ENCODE measurements around the gene AASDH. TPM values are rescaled to one million over a fixed set of nuclear protein-coding genes. Genes with fewer than 3 reads are reported as not detected.

AASDH gene
- polyA plus RNA-seq, 1 donor (not counting 4 experiments of a cell fraction or from before 2014, with no cell fraction given): 15.5 TPM

GRCh38 chr4:56410247-56411062 is 23.2 kb upstream of the AASDH start:
- Histone ChIP-seq H3K4me3 (ENCODE audit: control insufficient read depth in 2 of 3, extremely low read depth in 1 of 3, insufficient read depth in 2 of 3, low read depth in 1 of 3, low read length in 3 of 3) (peak overlapping the region in 2 of 3 experiments; percentile 18 to 28), H3K27ac (ENCODE audit: control insufficient read depth, insufficient read depth, low read length) (peak overlapping the region; percentile 79), H3K9me3 (ENCODE audit: control insufficient read depth, low read depth, low read length) (no peaks in the 10 kb centered on the region), H3K79me2 (ENCODE audit: control insufficient read depth, insufficient read depth, low read length) (peaks cover 57% of the 10 kb centered on the region), H4K20me1 (ENCODE audit: control insufficient read depth, extremely low read depth, insufficient read depth, low read length) (no peaks in the 10 kb centered on the region), H3K27me3 (ENCODE audit: control insufficient read depth, extremely low read depth, insufficient read depth, low read length) (no peaks in the 10 kb centered on the region), H3K4me2 (ENCODE audit: control insufficient read depth, extremely low read depth, insufficient read depth, low read depth, low read length) (peak overlapping the region; percentile 89), H3K9ac (ENCODE audit: control insufficient read depth, extremely low read depth, insufficient read depth, low read length) (peak overlapping the region; percentile 63), H3K36me3 (ENCODE audit: control insufficient read depth in 2 of 2, extremely low read depth in 1 of 2, insufficient read depth in 2 of 2, low read length in 2 of 2) (peaks cover 3 to 4% of the 10 kb centered on the region in 2 experiments), H3K9me1 (ENCODE audit: control insufficient read depth, extremely low read depth, insufficient read depth, low read length) (no peaks in the 10 kb centered on the region), H3K4me1 (ENCODE audit: control insufficient read depth, extremely low read depth, insufficient read depth, low read length) (peaks cover 15% of the 10 kb centered on the region), H2AFZ (ENCODE audit: control insufficient read depth, low read length) (no peak overlapping the region)
- FAIRE-seq (peak; percentile 94), DNase-seq (ENCODE audit: low read depth, low spot score) (peak; percentile 77)
- TF ChIP-seq EZH2 (IDR thresholded peaks at IDR 0.05; ENCODE audit: low read length): no peak
- no peak for TF ChIP-seq CTCF (optimal IDR thresholded peaks at IDR 0.05 in 1 of 3, IDR thresholded peaks at IDR 0.05 in 1 of 3, conservative IDR thresholded peaks at IDR 0.05 in 1 of 3; ENCODE audit: extremely low read depth in 1 of 3, insufficient read depth in 2 of 3, low read length in 3 of 3)
- dilution Hi-C loops (cut with MboI; ENCODE audit: extremely low pct_ligation_motif_present, low sequenced_read_pairs): no loop called here

GRCh38 chr4:56409511-56410090 is 22.3 kb upstream of the AASDH start:
- Histone ChIP-seq H3K27me3 (ENCODE audit: control insufficient read depth, extremely low read depth, insufficient read depth, low read length) (no peaks in the 10 kb centered on the region), H3K27ac (ENCODE audit: control insufficient read depth, insufficient read depth, low read length) (peak overlapping the region; percentile 79), H3K36me3 (ENCODE audit: control insufficient read depth in 2 of 2, extremely low read depth in 1 of 2, insufficient read depth in 2 of 2, low read length in 2 of 2) (peaks cover 3 to 7% of the 10 kb centered on the region in 2 experiments), H3K9me1 (ENCODE audit: control insufficient read depth, extremely low read depth, insufficient read depth, low read length) (no peaks in the 10 kb centered on the region), H3K9ac (ENCODE audit: control insufficient read depth, extremely low read depth, insufficient read depth, low read length) (no peak overlapping the region), H3K4me1 (ENCODE audit: control insufficient read depth, extremely low read depth, insufficient read depth, low read length) (peaks cover 15% of the 10 kb centered on the region), H4K20me1 (ENCODE audit: control insufficient read depth, extremely low read depth, insufficient read depth, low read length) (no peaks in the 10 kb centered on the region), H2AFZ (ENCODE audit: control insufficient read depth, low read length) (no peak overlapping the region), H3K4me2 (ENCODE audit: control insufficient read depth, extremely low read depth, insufficient read depth, low read depth, low read length) (peak overlapping the region; percentile 89), H3K4me3 (ENCODE audit: control insufficient read depth in 2 of 3, extremely low read depth in 1 of 3, insufficient read depth in 2 of 3, low read depth in 1 of 3, low read length in 3 of 3) (no peak overlapping the region), H3K79me2 (ENCODE audit: control insufficient read depth, insufficient read depth, low read length) (peaks cover 52% of the 10 kb centered on the region), H3K9me3 (ENCODE audit: control insufficient read depth, low read depth, low read length) (no peaks in the 10 kb centered on the region)
- dilution Hi-C loops (cut with MboI; ENCODE audit: extremely low pct_ligation_motif_present, low sequenced_read_pairs): no loop called here
- TF ChIP-seq EZH2 (IDR thresholded peaks at IDR 0.05; ENCODE audit: low read length): no peak
- no peak for TF ChIP-seq CTCF (optimal IDR thresholded peaks at IDR 0.05 in 1 of 3, IDR thresholded peaks at IDR 0.05 in 1 of 3, conservative IDR thresholded peaks at IDR 0.05 in 1 of 3; ENCODE audit: extremely low read depth in 1 of 3, insufficient read depth in 2 of 3, low read length in 3 of 3)
- no peak for FAIRE-seq
- DNase-seq (ENCODE audit: low read depth, low spot score): no peak
